Fibroblast of skin of left quadriceps (primary cell): ENCODE measurements around the gene ASTN2.

Experiments used
- DNase-seq, 2 experiments: peaks; one replicate each; pipeline ENCODE4 v3.0.0-alpha.2; 2013; ENCODE audit warnings: low read depth in 2 of 2

The ASTN2 gene

GRCh38 chr9:116387934-116388698 is 1026.7 kb downstream of the ASTN2 start:
- DNase-seq, result no peak

- DNase-seq, result no peak
Measured at GRCh38 chr9:116383936-116384335, 1030.9 kb downstream of the ASTN2 start.

- DNase-seq, result no peak
Measured at GRCh38 chr9:116383133-116383532, 1031.7 kb downstream of the ASTN2 start.

- no peak for DNase-seq
Measured at GRCh38 chr9:116382053-116382452, 1032.8 kb downstream of the ASTN2 start.

GRCh38 chr9:116381350-116381749 is 1033.5 kb downstream of the ASTN2 start:
- DNase-seq, result no peak

- DNase-seq, result no peak
Measured at GRCh38 chr9:116380496-116380995, 1034.3 kb downstream of the ASTN2 start.

GRCh38 chr9:116379821-116380220 is 1035.0 kb downstream of the ASTN2 start:
- DNase-seq, result no peak

GRCh38 chr9:116378873-116379272 is 1036.0 kb downstream of the ASTN2 start:
- no peak for DNase-seq

- DNase-seq, result no peak
Measured at GRCh38 chr9:116377179-116377798, 1037.6 kb downstream of the ASTN2 start.
